IMR-90 (cell line): ENCODE data around the gene SLC4A8. TPM values are rescaled to one million over a fixed set of nuclear protein-coding genes. Genes with fewer than 3 reads are reported as not detected.

Experiments
- ATAC-seq: fragments of 200-7000 bp; cut with Tn5 transposase; 2 replicates; pipeline ENCODE4 v1.9.1; 2020; ENCODE audit warnings: low read depth, mild to moderate bottlenecking, moderate library complexity
- BruUV-seq: library from RNA; stranded (reverse); fragments of 400-500 nt; replicated peaks from 2 replicates; lab custom pipeline; 2021; lab: Mats Ljungman, UMichigan
- CTCF ChIA-PET: fragments of 300-600 bp; formaldehyde crosslinking; extraction: SDS; loops from one replicate; lab custom pipeline; 2021; ENCODE audit warnings: antibody characterized with exemption; lab: Yijun Ruan, JAX
- POLR2A ChIA-PET: fragments of 300-600 bp; sonication (Branson Sonifier 250); formaldehyde crosslinking; loops from one replicate; lab custom pipeline; 2022; ENCODE audit warnings: antibody characterized with exemption; ENCODE audit not compliant: unreplicated experiment; lab: Charles Lee
- DNase-seq: peaks from one replicate; pipeline ENCODE4 v3.0.0; 2013
- H2AFZ ChIP-seq: replicated peaks from 2 replicates; pipeline ENCODE3; 2013; ENCODE audit warnings: low read length, mild to moderate bottlenecking; ENCODE audit not compliant: poor library complexity
- H2AK5ac ChIP-seq: 2 replicates; pipeline ENCODE4 v1.6.1; 2013; ENCODE audit warnings: low read depth, low read length, inconsistent platforms
- H2AK9ac ChIP-seq: replicated peaks from 2 replicates; pipeline ENCODE3; 2013; ENCODE audit warnings: mild to moderate bottlenecking, low read depth, low read length, moderate library complexity; ENCODE audit not compliant: poor library complexity
- H2BK120ac ChIP-seq: 2 replicates; pipeline ENCODE4 v1.6.1; 2013; ENCODE audit warnings: low read depth, low read length, inconsistent platforms
- H2BK15ac ChIP-seq: 3 replicates; pipeline ENCODE4 v1.6.1; 2013; ENCODE audit warnings: low read depth, low read length, inconsistent platforms
- H2BK20ac ChIP-seq: 2 replicates; pipeline ENCODE4 v1.6.1; 2013; ENCODE audit warnings: low read depth, mild to moderate bottlenecking, inconsistent platforms, low read length, moderate library complexity
- H2BK5ac ChIP-seq: 2 replicates; pipeline ENCODE4 v1.6.1; 2013; ENCODE audit warnings: mild to moderate bottlenecking, low read depth, low read length, inconsistent platforms; ENCODE audit not compliant: poor library complexity, severe bottlenecking
- H3K14ac ChIP-seq: replicated peaks from 2 replicates; pipeline ENCODE4 v1.6.1; 2013; ENCODE audit warnings: low read depth, low read length, inconsistent platforms
- H3K18ac ChIP-seq: 2 replicates; pipeline ENCODE4 v1.6.1; 2013; ENCODE audit warnings: low read depth, low read length, control low read depth
- H3K23ac ChIP-seq: 2 replicates; pipeline ENCODE4 v1.6.1; 2013; ENCODE audit warnings: low read depth, low read length, inconsistent platforms
- H3K27ac ChIP-seq: 2 replicates; pipeline ENCODE4 v1.5.1; 2013; ENCODE audit warnings: mild to moderate bottlenecking, control low read depth, low read length; ENCODE audit not compliant: insufficient read depth
- H3K27me3 ChIP-seq: 2 replicates; pipeline ENCODE4 v1.6.1; 2013; ENCODE audit warnings: low read length; ENCODE audit not compliant: control insufficient read depth, insufficient read depth
- H3K36me3 ChIP-seq: 2 replicates; pipeline ENCODE4 v1.6.1; 2013; ENCODE audit warnings: low read length, mixed read lengths; ENCODE audit not compliant: control insufficient read depth, insufficient read depth
- H3K4ac ChIP-seq: 2 replicates; pipeline ENCODE4 v1.6.1; 2013; ENCODE audit warnings: low read depth, low read length, inconsistent platforms
- H3K4me1 ChIP-seq: 2 replicates; pipeline ENCODE4 v1.6.1; 2013; ENCODE audit warnings: low read length, mixed read lengths; ENCODE audit not compliant: control insufficient read depth, insufficient read depth
- H3K4me2 ChIP-seq: 2 replicates; pipeline ENCODE4 v1.6.1; 2013; ENCODE audit warnings: low read depth, mild to moderate bottlenecking, control low read depth, low read length, moderate library complexity
- H3K4me3 ChIP-seq: 2 replicates; pipeline ENCODE4 v1.5.1; 2013; ENCODE audit warnings: low read depth, mild to moderate bottlenecking, control low read depth, low read length, moderate library complexity; ENCODE audit not compliant: insufficient read depth
- H3K56ac ChIP-seq: 2 replicates; pipeline ENCODE4 v1.6.1; 2013; ENCODE audit warnings: low read length, inconsistent platforms; ENCODE audit not compliant: insufficient read depth; ENCODE audit errors: extremely low read depth
- H3K79me1 ChIP-seq, 2 experiments: 2 replicates each; pipeline ENCODE4 v1.6.1; 2013; ENCODE audit warnings: low read length in 2 of 2, inconsistent platforms in 1 of 2, low read depth in 1 of 2
- H3K9ac ChIP-seq: 2 replicates; pipeline ENCODE4 v1.6.1; 2013; ENCODE audit warnings: low read depth, low read length, control low read depth
- H3K9me1 ChIP-seq: 2 replicates; pipeline ENCODE4 v1.6.1; 2013; ENCODE audit warnings: low read length, inconsistent platforms; ENCODE audit not compliant: insufficient read depth
- H3K9me3 ChIP-seq: 2 replicates; pipeline ENCODE4 v1.6.1; 2013; ENCODE audit warnings: low read length; ENCODE audit not compliant: control insufficient read depth, insufficient read depth
- H4K20me1 ChIP-seq: 2 replicates; pipeline ENCODE4 v1.6.1; 2013; ENCODE audit warnings: low read length, inconsistent platforms; ENCODE audit not compliant: insufficient read depth
- H4K5ac ChIP-seq: 2 replicates; pipeline ENCODE4 v1.6.1; 2013; ENCODE audit warnings: mild to moderate bottlenecking, low read depth, low read length, control low read depth
- H4K8ac ChIP-seq, 2 experiments: 2 replicates each; pipeline ENCODE4 v1.6.1; 2013; ENCODE audit warnings: low read depth in 2 of 2, low read length in 2 of 2, control low read depth in 1 of 2, inconsistent platforms in 1 of 2
- H4K91ac ChIP-seq: 2 replicates; pipeline ENCODE4 v1.6.1; 2013; ENCODE audit warnings: low read depth, low read length, inconsistent platforms; ENCODE audit not compliant: insufficient read depth
- CEBPB ChIP-seq: IDR thresholded peaks from 2 replicates; pipeline ENCODE4 v1.6.1; 2012; ENCODE audit warnings: low read depth, low read length, improper control_type of control experiment
- USF2 ChIP-seq: fragments of 150-350 bp; IDR thresholded peaks from 2 replicates; pipeline ENCODE4 v1.6.1; 2017; ENCODE audit warnings: mild to moderate bottlenecking, antibody characterized with exemption, low read length, low read depth
- WGBS, 2 experiments: methylation state at CpG; one replicate each; pipeline versions ENCODE4 v1.1.5 to v1.1.7; 2013; ENCODE audit warnings: missing lambda C conversion rate in 2 of 2; ENCODE audit not compliant: insufficient read length in 1 of 2; ENCODE audit errors: extremely low coverage in 2 of 2; 5-methylcytosine and 5-hydroxymethylcytosine counted together
- dilution Hi-C: fragments of 300-500 bp; cut with HindIII; formaldehyde crosslinking; loops from one replicate; pipeline ENCODE4 v1.14.3; 2018; ENCODE audit warnings: low sequenced_read_pairs; ENCODE audit not compliant: unreplicated experiment
- in situ Hi-C: fragments of 300-500 bp; cut with MboI; formaldehyde crosslinking; loops from 3 replicates; pipeline ENCODE4 v1.14.3; 2019; ENCODE audit warnings: low sequenced_read_pairs, inconsistent platforms, mixed read lengths
- intact Hi-C: fragments of 100-400 bp; cut with micrococcal nuclease; formaldehyde crosslinking; loops from 2 replicates; pipeline ENCODE4 v1.10.0; 2022
- polyA plus RNA-seq, 3 experiments: library from polyadenylated mRNA; depleted of rRNA; stranded (reverse); fragments of >200 nt; gene quantifications; 2 replicates each; pipeline ENCODE4 v1.2.3, GENCODE V29; 2012; ENCODE audit warnings: low replicate concordance in 1 of 3
- total RNA-seq: library from RNA; depleted of rRNA; stranded (reverse); fragments of >200 nt; gene quantifications from 2 replicates; pipeline ENCODE4 v1.2.3, GENCODE V29; 2012

SLC4A8 gene
- total and polyA plus RNA-seq, 2 of the 4 experiments (the other 2 are of a cell fraction), result 3.1 to 5.2 TPM

GRCh38 chr12:51505360-51506105, 80.9 kb downstream of the SLC4A8 start (continued):
- TF ChIP-seq CEBPB, result no peak

GRCh38 chr12:51507178-51507577, 82.5 kb downstream of the SLC4A8 start:
- in situ Hi-C loops, result no loop called here
- no peak for ATAC-seq
- no peak for TF ChIP-seq USF2
- TF ChIP-seq CEBPB, result no peak
- Histone ChIP-seq H3K27ac (no peak overlapping the region), H3K4ac (no peak overlapping the region), H4K20me1 (no peaks in the 10 kb centered on the region), H3K23ac (no peak overlapping the region), H3K9me3 (no peaks in the 10 kb centered on the region), H3K4me3 (no peak overlapping the region), H3K4me1 (peaks cover 2% of the 10 kb centered on the region; the same call in 1 of the 2 replicates), H4K8ac (no peak overlapping the region), H2BK5ac (no peak overlapping the region), H2AFZ (no peak overlapping the region), H3K79me1 (no peaks in the 10 kb centered on the region), H3K9ac (no peak overlapping the region), H3K4me2 (no peak overlapping the region), H2AK5ac (no peak overlapping the region), H3K36me3 (no peaks in the 10 kb centered on the region), H2BK20ac (no peak overlapping the region), H2BK120ac (no peak overlapping the region), H3K18ac (no peak overlapping the region), H3K14ac (no peak overlapping the region), H4K5ac (no peak overlapping the region), H4K91ac (no peak overlapping the region), H3K27me3 (no peaks in the 10 kb centered on the region), H3K56ac (no peak overlapping the region; the same call in 1 of the 2 replicates), H3K9me1 (peaks cover 3% of the 10 kb centered on the region; the same call in 1 of the 2 replicates), H2BK15ac (no peak overlapping the region), H2AK9ac (no peak overlapping the region)
- DNase-seq, result no peak
- intact Hi-C loops, result no loop called here
- POLR2A ChIA-PET, result no interaction called here
- BruUV-seq, result no TSS peak
- no CpG with 5 or more reads among the region's 6 CpGs for WGBS, 2 experiments
- CTCF ChIA-PET, result no interaction called here
- dilution Hi-C loops, result no loop called here
